ENCODE results near the gene UQCRQ. TPM values are rescaled to one million over a fixed set of nuclear protein-coding genes. Genes with fewer than 3 reads are reported as not detected.

The UQCRQ gene
- total and polyA plus RNA-seq, 2 experiments from 2014 or later = 104 to 1,308 TPM

DNA sequence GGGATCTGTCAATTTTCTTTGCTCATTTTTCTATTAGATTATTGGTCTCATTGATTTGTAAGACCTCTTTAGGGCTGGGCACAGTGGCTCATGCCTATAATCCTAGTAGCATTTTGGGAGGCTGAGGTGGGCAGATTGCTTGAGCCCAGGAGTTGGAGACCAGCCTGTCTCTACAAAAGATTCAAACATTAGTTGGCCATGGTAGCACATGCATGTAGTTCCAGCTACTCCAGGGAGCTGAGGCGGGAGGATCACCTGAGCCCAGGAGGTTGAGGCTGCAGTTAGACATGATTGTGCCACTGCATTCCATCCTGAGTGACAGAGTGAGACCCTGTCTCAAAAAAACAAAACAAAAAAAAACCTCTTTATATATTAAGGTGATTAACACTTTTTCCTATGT lies 29.6 kb upstream of the UQCRQ start:
- H3K4me1 Mint-ChIP-seq = no peaks in the 10 kb centered on the region
- DNase-seq (ENCODE audit: low spot score) = no peak

More for the DNA sequence above, 29.6 kb upstream of the UQCRQ start:
- Histone ChIP-seq H3K4me2 (no peak overlapping the region), H2AFZ (no peak overlapping the region), H3K36me3 (ENCODE audit: insufficient read depth) (no peaks in the 10 kb centered on the region), H3K4me1 (ENCODE audit: insufficient read depth) (no peaks in the 10 kb centered on the region), H3F3A (replicated peaks; ENCODE audit: low read depth) (no peaks in the 10 kb centered on the region), H3K4me3 (no peak overlapping the region), H3K9me2 (ENCODE audit: insufficient read depth) (no peaks in the 10 kb centered on the region), H3K27me3 (ENCODE audit: insufficient read depth) (peaks cover 15% of the 10 kb centered on the region), H3K79me2 (replicated peaks; ENCODE audit: insufficient read depth) (no peaks in the 10 kb centered on the region), H4K20me1 (replicated peaks; ENCODE audit: insufficient read depth) (no peaks in the 10 kb centered on the region), H3K27ac (ENCODE audit: low read depth) (no peak overlapping the region)
- Mint-ChIP-seq H3K27me3 (ENCODE audit: insufficient read depth, low read depth, poor library complexity) (peaks cover 5% of the 10 kb centered on the region), H3K27ac (no peak overlapping the region), H3K36me3 (ENCODE audit: low read depth) (no peaks in the 10 kb centered on the region), H3K9me3 (no peaks in the 10 kb centered on the region), H3K4me3 (no peak overlapping the region)
- TF ChIP-seq, protein P1, sequence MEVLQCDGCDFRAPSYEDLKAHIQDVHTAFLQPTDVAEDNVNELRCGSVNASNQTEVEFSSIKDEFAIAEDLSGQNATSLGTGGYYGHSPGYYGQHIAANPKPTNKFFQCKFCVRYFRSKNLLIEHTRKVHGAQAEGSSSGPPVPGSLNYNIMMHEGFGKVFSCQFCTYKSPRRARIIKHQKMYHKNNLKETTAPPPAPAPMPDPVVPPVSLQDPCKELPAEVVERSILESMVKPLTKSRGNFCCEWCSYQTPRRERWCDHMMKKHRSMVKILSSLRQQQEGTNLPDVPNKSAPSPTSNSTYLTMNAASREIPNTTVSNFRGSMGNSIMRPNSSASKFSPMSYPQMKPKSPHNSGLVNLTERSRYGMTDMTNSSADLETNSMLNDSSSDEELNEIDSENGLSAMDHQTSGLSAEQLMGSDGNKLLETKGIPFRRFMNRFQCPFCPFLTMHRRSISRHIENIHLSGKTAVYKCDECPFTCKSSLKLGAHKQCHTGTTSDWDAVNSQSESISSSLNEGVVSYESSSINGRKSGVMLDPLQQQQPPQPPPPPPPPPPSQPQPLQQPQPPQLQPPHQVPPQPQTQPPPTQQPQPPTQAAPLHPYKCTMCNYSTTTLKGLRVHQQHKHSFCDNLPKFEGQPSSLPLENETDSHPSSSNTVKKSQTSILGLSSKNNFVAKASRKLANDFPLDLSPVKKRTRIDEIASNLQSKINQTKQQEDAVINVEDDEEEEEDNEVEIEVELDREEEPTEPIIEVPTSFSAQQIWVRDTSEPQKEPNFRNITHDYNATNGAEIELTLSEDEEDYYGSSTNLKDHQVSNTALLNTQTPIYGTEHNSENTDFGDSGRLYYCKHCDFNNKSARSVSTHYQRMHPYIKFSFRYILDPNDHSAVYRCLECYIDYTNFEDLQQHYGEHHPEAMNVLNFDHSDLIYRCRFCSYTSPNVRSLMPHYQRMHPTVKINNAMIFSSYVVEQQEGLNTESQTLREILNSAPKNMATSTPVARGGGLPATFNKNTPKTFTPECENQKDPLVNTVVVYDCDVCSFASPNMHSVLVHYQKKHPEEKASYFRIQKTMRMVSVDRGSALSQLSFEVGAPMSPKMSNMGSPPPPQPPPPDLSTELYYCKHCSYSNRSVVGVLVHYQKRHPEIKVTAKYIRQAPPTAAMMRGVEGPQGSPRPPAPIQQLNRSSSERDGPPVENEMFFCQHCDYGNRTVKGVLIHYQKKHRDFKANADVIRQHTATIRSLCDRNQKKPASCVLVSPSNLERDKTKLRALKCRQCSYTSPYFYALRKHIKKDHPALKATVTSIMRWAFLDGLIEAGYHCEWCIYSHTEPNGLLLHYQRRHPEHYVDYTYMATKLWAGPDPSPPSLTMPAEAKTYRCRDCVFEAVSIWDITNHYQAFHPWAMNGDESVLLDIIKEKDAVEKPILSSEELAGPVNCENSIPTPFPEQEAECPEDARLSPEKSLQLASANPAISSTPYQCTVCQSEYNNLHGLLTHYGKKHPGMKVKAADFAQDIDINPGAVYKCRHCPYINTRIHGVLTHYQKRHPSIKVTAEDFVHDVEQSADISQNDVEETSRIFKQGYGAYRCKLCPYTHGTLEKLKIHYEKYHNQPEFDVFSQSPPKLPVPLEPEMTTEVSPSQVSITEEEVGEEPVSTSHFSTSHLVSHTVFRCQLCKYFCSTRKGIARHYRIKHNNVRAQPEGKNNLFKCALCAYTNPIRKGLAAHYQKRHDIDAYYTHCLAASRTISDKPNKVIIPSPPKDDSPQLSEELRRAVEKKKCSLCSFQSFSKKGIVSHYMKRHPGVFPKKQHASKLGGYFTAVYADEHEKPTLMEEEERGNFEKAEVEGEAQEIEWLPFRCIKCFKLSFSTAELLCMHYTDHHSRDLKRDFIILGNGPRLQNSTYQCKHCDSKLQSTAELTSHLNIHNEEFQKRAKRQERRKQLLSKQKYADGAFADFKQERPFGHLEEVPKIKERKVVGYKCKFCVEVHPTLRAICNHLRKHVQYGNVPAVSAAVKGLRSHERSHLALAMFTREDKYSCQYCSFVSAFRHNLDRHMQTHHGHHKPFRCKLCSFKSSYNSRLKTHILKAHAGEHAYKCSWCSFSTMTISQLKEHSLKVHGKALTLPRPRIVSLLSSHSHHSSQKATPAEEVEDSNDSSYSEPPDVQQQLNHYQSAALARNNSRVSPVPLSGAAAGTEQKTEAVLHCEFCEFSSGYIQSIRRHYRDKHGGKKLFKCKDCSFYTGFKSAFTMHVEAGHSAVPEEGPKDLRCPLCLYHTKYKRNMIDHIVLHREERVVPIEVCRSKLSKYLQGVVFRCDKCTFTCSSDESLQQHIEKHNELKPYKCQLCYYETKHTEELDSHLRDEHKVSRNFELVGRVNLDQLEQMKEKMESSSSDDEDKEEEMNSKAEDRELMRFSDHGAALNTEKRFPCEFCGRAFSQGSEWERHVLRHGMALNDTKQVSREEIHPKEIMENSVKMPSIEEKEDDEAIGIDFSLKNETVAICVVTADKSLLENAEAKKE (CRISPR knock-in tag; IDR thresholded peaks at IDR 0.05) = no peak
- TF ChIP-seq EZH2phosphoT487 (IDR thresholded peaks at IDR 0.05; ENCODE audit: unreplicated experiment) (no peak), CREB1 (CRISPR knock-in tag; IDR thresholded peaks at IDR 0.05; ENCODE audit: low read depth) (no peak), NANOG (IDR thresholded peaks at IDR 0.05; ENCODE audit: borderline replicate concordance) (no peak), EZH2 (IDR thresholded peaks at IDR 0.05; ENCODE audit: low read depth, unreplicated experiment) (no peak)
- TF ChIP-seq, protein P2, sequence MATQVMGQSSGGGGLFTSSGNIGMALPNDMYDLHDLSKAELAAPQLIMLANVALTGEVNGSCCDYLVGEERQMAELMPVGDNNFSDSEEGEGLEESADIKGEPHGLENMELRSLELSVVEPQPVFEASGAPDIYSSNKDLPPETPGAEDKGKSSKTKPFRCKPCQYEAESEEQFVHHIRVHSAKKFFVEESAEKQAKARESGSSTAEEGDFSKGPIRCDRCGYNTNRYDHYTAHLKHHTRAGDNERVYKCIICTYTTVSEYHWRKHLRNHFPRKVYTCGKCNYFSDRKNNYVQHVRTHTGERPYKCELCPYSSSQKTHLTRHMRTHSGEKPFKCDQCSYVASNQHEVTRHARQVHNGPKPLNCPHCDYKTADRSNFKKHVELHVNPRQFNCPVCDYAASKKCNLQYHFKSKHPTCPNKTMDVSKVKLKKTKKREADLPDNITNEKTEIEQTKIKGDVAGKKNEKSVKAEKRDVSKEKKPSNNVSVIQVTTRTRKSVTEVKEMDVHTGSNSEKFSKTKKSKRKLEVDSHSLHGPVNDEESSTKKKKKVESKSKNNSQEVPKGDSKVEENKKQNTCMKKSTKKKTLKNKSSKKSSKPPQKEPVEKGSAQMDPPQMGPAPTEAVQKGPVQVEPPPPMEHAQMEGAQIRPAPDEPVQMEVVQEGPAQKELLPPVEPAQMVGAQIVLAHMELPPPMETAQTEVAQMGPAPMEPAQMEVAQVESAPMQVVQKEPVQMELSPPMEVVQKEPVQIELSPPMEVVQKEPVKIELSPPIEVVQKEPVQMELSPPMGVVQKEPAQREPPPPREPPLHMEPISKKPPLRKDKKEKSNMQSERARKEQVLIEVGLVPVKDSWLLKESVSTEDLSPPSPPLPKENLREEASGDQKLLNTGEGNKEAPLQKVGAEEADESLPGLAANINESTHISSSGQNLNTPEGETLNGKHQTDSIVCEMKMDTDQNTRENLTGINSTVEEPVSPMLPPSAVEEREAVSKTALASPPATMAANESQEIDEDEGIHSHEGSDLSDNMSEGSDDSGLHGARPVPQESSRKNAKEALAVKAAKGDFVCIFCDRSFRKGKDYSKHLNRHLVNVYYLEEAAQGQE (IDR thresholded peaks at IDR 0.05; ENCODE audit: unreplicated experiment) = no peak
- ATAC-seq = no peak

Measured in GM23338 (cell line).